ENCODE results near the gene RP2. TPM values are rescaled to one million over a fixed set of nuclear protein-coding genes. Genes with fewer than 3 reads are reported as not detected.

RP2 gene
- total RNA-seq (2014; rRNA removed; shearing (Covaris generic)), result 6.2 and 6.3 TPM in 2 replicates

- DNase-seq (ENCODE audit: low spot score), result peak; percentile 90
- in situ Hi-C loops (cut with HindIII; ENCODE audit: low sequenced_read_pairs), result no loop called here
These were observed at the start of gene RP2 for GRCh38 chrX:46836701-46837557. RP2 (plus strand) TSS chrX:46837043; CDS start chrX:46837101, 58 bp downstream.

GRCh38 chrX:46788902-46789301 lies 47.9 kb upstream of the RP2 start:
- in situ Hi-C loops (cut with HindIII; ENCODE audit: low sequenced_read_pairs), result no loop called here
- no peak for DNase-seq (ENCODE audit: low spot score)

- no peak for DNase-seq (ENCODE audit: low spot score)
- in situ Hi-C loops (cut with HindIII; ENCODE audit: low sequenced_read_pairs), result no loop called here
These were observed 44.7 kb upstream of the RP2 start for GRCh38 chrX:46791927-46792809.

GRCh38 chrX:46792810-46793188 lies 44.0 kb upstream of the RP2 start:
- in situ Hi-C loops (cut with HindIII; ENCODE audit: low sequenced_read_pairs), result no loop called here

GRCh38 chrX:46793386-46794143 lies 43.3 kb upstream of the RP2 start:
- in situ Hi-C loops (cut with HindIII; ENCODE audit: low sequenced_read_pairs), result no loop called here
- no peak for DNase-seq (ENCODE audit: low spot score)

More at GRCh38 chrX:46792810-46793188, 44.0 kb upstream of the RP2 start:
- no peak for DNase-seq (ENCODE audit: low spot score)

- in situ Hi-C loops (cut with HindIII; ENCODE audit: low sequenced_read_pairs), result no loop called here
- DNase-seq (ENCODE audit: low spot score), result peak; percentile 68
These were observed 40.2 kb upstream of the RP2 start for GRCh38 chrX:46796574-46797191.

- DNase-seq (ENCODE audit: low spot score), result no peak
These were observed 33.7 kb upstream of the RP2 start for GRCh38 chrX:46803140-46803539.

GRCh38 chrX:46805270-46805669 lies 31.6 kb upstream of the RP2 start:
- in situ Hi-C loops (cut with HindIII; ENCODE audit: low sequenced_read_pairs), result no loop called here
- DNase-seq (ENCODE audit: low spot score), result no peak

More at GRCh38 chrX:46803140-46803539, 33.7 kb upstream of the RP2 start:
- in situ Hi-C loops (cut with HindIII; ENCODE audit: low sequenced_read_pairs), result no loop called here

GRCh38 chrX:46811121-46811520 lies 25.7 kb upstream of the RP2 start:
- in situ Hi-C loops (cut with HindIII; ENCODE audit: low sequenced_read_pairs), result no loop called here

GRCh38 chrX:46812445-46812844 lies 24.4 kb upstream of the RP2 start:
- in situ Hi-C loops (cut with HindIII; ENCODE audit: low sequenced_read_pairs), result no loop called here
- no peak for DNase-seq (ENCODE audit: low spot score)

More at GRCh38 chrX:46811121-46811520, 25.7 kb upstream of the RP2 start:
- DNase-seq (ENCODE audit: low spot score), result no peak

GRCh38 chrX:46814966-46815365 lies 21.9 kb upstream of the RP2 start:
- in situ Hi-C loops (cut with HindIII; ENCODE audit: low sequenced_read_pairs), result no loop called here
- no peak for DNase-seq (ENCODE audit: low spot score)

- in situ Hi-C loops (cut with HindIII; ENCODE audit: low sequenced_read_pairs), result no loop called here
- DNase-seq (ENCODE audit: low spot score), result no peak
These were observed 17.7 kb upstream of the RP2 start for GRCh38 chrX:46819136-46819535.

- no peak for DNase-seq (ENCODE audit: low spot score)
- in situ Hi-C loops (cut with HindIII; ENCODE audit: low sequenced_read_pairs), result no loop called here
These were observed 16.3 kb upstream of the RP2 start for GRCh38 chrX:46820391-46821100.

GRCh38 chrX:46823481-46823880 lies 13.4 kb upstream of the RP2 start:
- DNase-seq (ENCODE audit: low spot score), result no peak
- in situ Hi-C loops (cut with HindIII; ENCODE audit: low sequenced_read_pairs), result no loop called here

GRCh38 chrX:46831765-46832327 lies 5.0 kb upstream of the RP2 start:
- no peak for DNase-seq (ENCODE audit: low spot score)
- in situ Hi-C loops (cut with HindIII; ENCODE audit: low sequenced_read_pairs), result no loop called here

GRCh38 chrX:46837558-46838485 lies 979 bp downstream of the RP2 start:
- in situ Hi-C loops (cut with HindIII; ENCODE audit: low sequenced_read_pairs), result no loop called here
- peak; percentile 6 for DNase-seq (ENCODE audit: low spot score)

- in situ Hi-C loops (cut with HindIII; ENCODE audit: low sequenced_read_pairs), result no loop called here
- DNase-seq (ENCODE audit: low spot score), result no peak
These were observed 1.6 kb downstream of the RP2 start for GRCh38 chrX:46838486-46838870.
